ENCODE results near the gene REC114. TPM values are rescaled to one million over a fixed set of nuclear protein-coding genes. Genes with fewer than 3 reads are reported as not detected.

The REC114 gene
- total and polyA plus RNA-seq, 10 of the 15 experiments (the other 5 are each of a cell fraction or from before 2014, with no cell fraction given): not detected

DNA sequence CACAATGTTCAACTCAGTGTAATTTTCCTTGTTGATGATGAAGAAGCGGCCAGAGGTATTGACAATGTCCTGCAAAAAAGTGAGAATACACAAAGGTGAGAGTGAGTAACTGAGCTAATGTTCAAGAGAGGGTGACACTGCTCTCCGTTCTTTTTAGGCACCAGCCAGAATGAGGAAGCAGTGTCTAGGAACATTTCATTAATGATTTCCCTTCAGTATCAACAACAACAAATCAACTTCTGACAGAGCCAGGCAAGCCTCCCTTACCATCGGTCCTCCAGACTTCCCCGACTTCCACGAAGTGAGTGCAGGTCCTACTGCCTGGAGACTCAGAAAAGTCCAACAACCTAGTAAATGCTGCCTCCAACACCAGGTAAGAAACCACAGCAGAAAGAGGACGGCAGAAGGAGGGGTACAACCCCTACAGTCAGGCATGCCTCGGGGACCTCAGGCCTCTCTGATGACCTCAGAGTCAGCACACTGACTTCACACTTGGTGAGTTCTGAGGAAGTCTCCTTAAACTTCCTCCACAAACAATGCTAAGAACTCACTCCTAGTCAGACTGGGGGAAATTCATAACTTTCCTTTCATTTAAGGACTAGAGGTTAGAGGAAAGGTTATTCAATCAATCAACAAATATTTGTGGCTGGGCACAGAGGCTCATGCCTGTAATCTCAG, 127.5 kb downstream of the REC114 start:
- TF ChIP-seq POU2F2 (IDR thresholded peaks at IDR 0.05; ENCODE audit: borderline replicate concordance, low read depth, low read length) (no peak), E4F1 (IDR thresholded peaks at IDR 0.05; ENCODE audit: borderline replicate concordance, partially characterized antibody) (no peak), PAX5 (IDR thresholded peaks at IDR 0.05; ENCODE audit: borderline replicate concordance, low read depth, low read length) (no peak), TCF7 (IDR thresholded peaks at IDR 0.05; ENCODE audit: borderline replicate concordance) (no peak), IKZF1 (conservative IDR thresholded peaks at IDR 0.05) (no peak), MTA3 (IDR thresholded peaks at IDR 0.05; ENCODE audit: borderline replicate concordance, low read length) (no peak)
- TF ChIP-seq, protein P1, sequence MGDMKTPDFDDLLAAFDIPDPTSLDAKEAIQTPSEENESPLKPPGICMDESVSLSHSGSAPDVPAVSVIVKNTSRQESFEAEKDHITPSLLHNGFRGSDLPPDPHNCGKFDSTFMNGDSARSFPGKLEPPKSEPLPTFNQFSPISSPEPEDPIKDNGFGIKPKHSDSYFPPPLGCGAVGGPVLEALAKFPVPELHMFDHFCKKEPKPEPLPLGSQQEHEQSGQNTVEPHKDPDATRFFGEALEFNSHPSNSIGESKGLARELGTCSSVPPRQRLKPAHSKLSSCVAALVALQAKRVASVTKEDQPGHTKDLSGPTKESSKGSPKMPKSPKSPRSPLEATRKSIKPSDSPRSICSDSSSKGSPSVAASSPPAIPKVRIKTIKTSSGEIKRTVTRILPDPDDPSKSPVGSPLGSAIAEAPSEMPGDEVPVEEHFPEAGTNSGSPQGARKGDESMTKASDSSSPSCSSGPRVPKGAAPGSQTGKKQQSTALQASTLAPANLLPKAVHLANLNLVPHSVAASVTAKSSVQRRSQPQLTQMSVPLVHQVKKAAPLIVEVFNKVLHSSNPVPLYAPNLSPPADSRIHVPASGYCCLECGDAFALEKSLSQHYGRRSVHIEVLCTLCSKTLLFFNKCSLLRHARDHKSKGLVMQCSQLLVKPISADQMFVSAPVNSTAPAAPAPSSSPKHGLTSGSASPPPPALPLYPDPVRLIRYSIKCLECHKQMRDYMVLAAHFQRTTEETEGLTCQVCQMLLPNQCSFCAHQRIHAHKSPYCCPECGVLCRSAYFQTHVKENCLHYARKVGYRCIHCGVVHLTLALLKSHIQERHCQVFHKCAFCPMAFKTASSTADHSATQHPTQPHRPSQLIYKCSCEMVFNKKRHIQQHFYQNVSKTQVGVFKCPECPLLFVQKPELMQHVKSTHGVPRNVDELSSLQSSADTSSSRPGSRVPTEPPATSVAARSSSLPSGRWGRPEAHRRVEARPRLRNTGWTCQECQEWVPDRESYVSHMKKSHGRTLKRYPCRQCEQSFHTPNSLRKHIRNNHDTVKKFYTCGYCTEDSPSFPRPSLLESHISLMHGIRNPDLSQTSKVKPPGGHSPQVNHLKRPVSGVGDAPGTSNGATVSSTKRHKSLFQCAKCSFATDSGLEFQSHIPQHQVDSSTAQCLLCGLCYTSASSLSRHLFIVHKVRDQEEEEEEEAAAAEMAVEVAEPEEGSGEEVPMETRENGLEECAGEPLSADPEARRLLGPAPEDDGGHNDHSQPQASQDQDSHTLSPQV (IDR thresholded peaks at IDR 0.05): no peak
- no peaks in the 10 kb centered on the region for H3K27me3 ChIP-seq (replicated peaks in 1 of 2; ENCODE audit: control insufficient read depth in 2 of 2, insufficient read depth in 2 of 2, low read length in 1 of 2)
- no TSS peak for BruUV-seq (replicated peaks)
- 89% methylated on average over 7 of the region's 7 CpGs for WGBS (ENCODE audit: insufficient coverage, insufficient replicate concordance, low lambda C conversion rate, missing lambda C conversion rate)
- FAIRE-seq: no peak
- RAD21 ChIA-PET (ENCODE audit: unreplicated experiment): interaction anchor here (1.4 to 2.1 kb wide), 1 partner anchor 66 kb away, joined by 5 to 7 read pairs; no protein-coding TSS in a partner anchor
- peaks cover 10 to 26% of the 10 kb centered on the region in 2 experiments for H3K36me3 ChIP-seq (ENCODE audit: control insufficient read depth in 2 of 2, insufficient read depth in 2 of 2, low read length in 1 of 2)
- no peaks in the 10 kb centered on the region; the same call in 1 of the 2 replicates for H4K20me1 ChIP-seq (ENCODE audit: control insufficient read depth, insufficient read depth)
- H3K9me3 ChIP-seq (replicated peaks; ENCODE audit: control insufficient read depth, insufficient read depth, low read length): no peaks in the 10 kb centered on the region
- H2AFZ ChIP-seq (ENCODE audit: control insufficient read depth, low read depth, low read length): no peak overlapping the region
- SMC1A ChIA-PET (ENCODE audit: uncharacterized antibody, unreplicated experiment): interaction anchor here (1.1 to 1.3 kb wide), 3 partner anchors 7 to 37 kb away, joined by 4 read pairs; no protein-coding TSS in a partner anchor
- H3K27ac ChIP-seq (ENCODE audit: control insufficient read depth, insufficient read depth): no peak overlapping the region
- in situ Hi-C loops (cut with MboI) (no loop called here), intact Hi-C loops (cut with micrococcal nuclease; ENCODE audit: unreplicated experiment) (no loop called here)
- H3K79me2 ChIP-seq (ENCODE audit: control insufficient read depth, insufficient read depth, low read length): no peaks in the 10 kb centered on the region
- no peaks in the 10 kb centered on the region for H3K4me1 ChIP-seq (ENCODE audit: control insufficient read depth, insufficient read depth, low read length)
- no peak overlapping the region for H3K9ac ChIP-seq (ENCODE audit: control insufficient read depth, insufficient read depth, low read length)
- no peak overlapping the region for H3K4me3 ChIP-seq
- no peak overlapping the region for H3K4me2 ChIP-seq (ENCODE audit: control insufficient read depth, insufficient read depth)
- POLR2A ChIA-PET: interaction anchor here (0.6 kb wide), 1 partner anchor 1708 kb away, joined by 3 read pairs; no protein-coding TSS in a partner anchor
- CTCF ChIA-PET: interaction anchor here (2.6 kb wide), 1 partner anchor 66 kb away, joined by 15 read pairs; no protein-coding TSS in a partner anchor
- no peak for DNase-seq (ENCODE audit: low read depth, low spot score)
- no peak for ATAC-seq

Data from GM12878 (cell line).